HEK293 (cell line): ENCODE results near the gene SEMA4C.

ENCODE experiments used
- HOXA7 ChIP-seq: sonication (generic); formaldehyde crosslinking; IDR thresholded peaks from 2 replicates; pipeline ENCODE4 v1.8.1; 2022; ENCODE audit warnings: missing genetic modification reagents, borderline replicate concordance
- KLF16 ChIP-seq: fragments of 450-650 bp; formaldehyde crosslinking; IDR thresholded peaks from 2 replicates; pipeline ENCODE4 v1.5.1; 2017; ENCODE audit warnings: missing biosample characterization, missing genetic modification characterization
- KLF9 ChIP-seq: fragments of 450-650 bp; formaldehyde crosslinking; IDR thresholded peaks from 2 replicates; pipeline ENCODE4 v1.5.1; 2016; ENCODE audit warnings: missing biosample characterization, missing genetic modification characterization, low read depth
- SCRT2 ChIP-seq: fragments of 450-650 bp; formaldehyde crosslinking; IDR thresholded peaks from 2 replicates; pipeline ENCODE4 v1.5.1; 2016; ENCODE audit warnings: missing biosample characterization, missing genetic modification characterization
- ZBTB49 ChIP-seq: fragments of 450-650 bp; formaldehyde crosslinking; IDR thresholded peaks from 2 replicates; pipeline ENCODE4 v1.5.1; 2016; ENCODE audit warnings: missing biosample characterization, missing genetic modification characterization, low read depth
- ZNF423 ChIP-seq: fragments of 450-650 bp; formaldehyde crosslinking; IDR thresholded peaks from 2 replicates; pipeline ENCODE4 v1.5.1; 2016; ENCODE audit warnings: missing biosample characterization, missing genetic modification characterization
- ZNF529 ChIP-seq: fragments of 450-650 bp; formaldehyde crosslinking; IDR thresholded peaks from 2 replicates; pipeline ENCODE4 v1.5.1; 2017; ENCODE audit warnings: missing genetic modification characterization, missing biosample characterization; ENCODE audit not compliant: insufficient replicate concordance
- ZNF629 ChIP-seq: fragments of 450-650 bp; formaldehyde crosslinking; IDR thresholded peaks from 2 replicates; pipeline ENCODE4 v1.5.1; 2017; ENCODE audit warnings: missing biosample characterization, missing genetic modification characterization
- ZNF76 ChIP-seq: fragments of 450-650 bp; formaldehyde crosslinking; IDR thresholded peaks from 2 replicates; pipeline ENCODE4; 2016; ENCODE audit warnings: low read depth, missing biosample characterization, missing genetic modification characterization, borderline replicate concordance
- TF ChIP-seq, protein P1 (sequence below): fragments of 450-650 bp; formaldehyde crosslinking; IDR thresholded peaks from 2 replicates; pipeline ENCODE4 v1.5.1; 2016; ENCODE audit warnings: missing biosample characterization, missing genetic modification characterization
- TF ChIP-seq, protein P2 (sequence below): fragments of 450-650 bp; formaldehyde crosslinking; IDR thresholded peaks from 2 replicates; pipeline ENCODE4 v1.5.1; 2016; ENCODE audit warnings: missing biosample characterization, missing genetic modification characterization, borderline replicate concordance

DNA sequence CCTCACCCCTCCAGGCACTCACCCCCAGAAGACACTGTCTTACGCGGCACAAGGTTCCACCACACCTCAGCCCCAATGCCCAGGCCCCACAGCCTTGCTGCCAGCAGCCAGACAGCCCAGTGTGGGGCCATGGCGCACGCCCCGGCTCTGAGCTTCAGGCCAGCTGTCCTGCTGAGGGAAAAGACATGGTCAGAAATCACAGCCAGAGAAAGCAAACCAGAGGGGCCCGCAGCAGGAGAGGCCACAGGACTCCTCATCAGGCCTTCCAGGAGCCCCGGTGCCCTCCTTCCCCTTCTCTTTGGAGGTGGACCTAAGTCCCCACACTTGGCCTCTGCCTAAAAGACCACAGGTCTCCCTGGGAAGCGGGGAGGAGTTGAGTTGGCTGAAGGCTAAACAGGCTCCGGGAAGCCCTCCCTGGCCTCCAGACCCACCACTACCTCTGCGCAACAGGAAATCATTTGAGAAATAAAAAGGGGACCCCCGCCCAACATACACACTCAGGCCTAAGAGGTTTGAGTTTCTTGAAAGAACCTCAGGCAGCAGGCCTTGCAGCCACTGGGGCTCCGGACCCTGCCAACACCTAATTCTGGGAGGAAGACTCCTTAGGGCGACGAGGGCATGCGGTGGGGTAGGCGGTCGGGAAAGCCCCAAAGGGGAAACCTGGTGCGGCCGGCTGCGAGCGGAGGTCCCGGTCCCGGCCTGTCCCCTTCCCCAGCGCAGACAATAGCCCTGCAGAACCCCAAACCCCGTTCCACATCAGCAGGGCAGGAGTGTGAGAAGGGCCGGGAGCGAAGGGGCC lies 1.9 kb downstream of the SEMA4C start:
- no peak for TF ChIP-seq HOXA7 (CRISPR knock-in tag)
- no peak for TF ChIP-seq ZNF423 (tag by site-specific recombination)
- TF ChIP-seq ZBTB49 (tag by site-specific recombination), result no peak
- TF ChIP-seq, protein P1, sequence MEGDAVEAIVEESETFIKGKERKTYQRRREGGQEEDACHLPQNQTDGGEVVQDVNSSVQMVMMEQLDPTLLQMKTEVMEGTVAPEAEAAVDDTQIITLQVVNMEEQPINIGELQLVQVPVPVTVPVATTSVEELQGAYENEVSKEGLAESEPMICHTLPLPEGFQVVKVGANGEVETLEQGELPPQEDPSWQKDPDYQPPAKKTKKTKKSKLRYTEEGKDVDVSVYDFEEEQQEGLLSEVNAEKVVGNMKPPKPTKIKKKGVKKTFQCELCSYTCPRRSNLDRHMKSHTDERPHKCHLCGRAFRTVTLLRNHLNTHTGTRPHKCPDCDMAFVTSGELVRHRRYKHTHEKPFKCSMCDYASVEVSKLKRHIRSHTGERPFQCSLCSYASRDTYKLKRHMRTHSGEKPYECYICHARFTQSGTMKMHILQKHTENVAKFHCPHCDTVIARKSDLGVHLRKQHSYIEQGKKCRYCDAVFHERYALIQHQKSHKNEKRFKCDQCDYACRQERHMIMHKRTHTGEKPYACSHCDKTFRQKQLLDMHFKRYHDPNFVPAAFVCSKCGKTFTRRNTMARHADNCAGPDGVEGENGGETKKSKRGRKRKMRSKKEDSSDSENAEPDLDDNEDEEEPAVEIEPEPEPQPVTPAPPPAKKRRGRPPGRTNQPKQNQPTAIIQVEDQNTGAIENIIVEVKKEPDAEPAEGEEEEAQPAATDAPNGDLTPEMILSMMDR, result no peak
- TF ChIP-seq ZNF76 (tag by site-specific recombination), result no peak
- TF ChIP-seq KLF16 (tag by site-specific recombination), result no peak
- no peak for TF ChIP-seq KLF9 (tag by site-specific recombination)
- TF ChIP-seq ZNF529 (tag by site-specific recombination), result no peak
- no peak for TF ChIP-seq SCRT2 (tag by site-specific recombination)
- TF ChIP-seq, protein P2, sequence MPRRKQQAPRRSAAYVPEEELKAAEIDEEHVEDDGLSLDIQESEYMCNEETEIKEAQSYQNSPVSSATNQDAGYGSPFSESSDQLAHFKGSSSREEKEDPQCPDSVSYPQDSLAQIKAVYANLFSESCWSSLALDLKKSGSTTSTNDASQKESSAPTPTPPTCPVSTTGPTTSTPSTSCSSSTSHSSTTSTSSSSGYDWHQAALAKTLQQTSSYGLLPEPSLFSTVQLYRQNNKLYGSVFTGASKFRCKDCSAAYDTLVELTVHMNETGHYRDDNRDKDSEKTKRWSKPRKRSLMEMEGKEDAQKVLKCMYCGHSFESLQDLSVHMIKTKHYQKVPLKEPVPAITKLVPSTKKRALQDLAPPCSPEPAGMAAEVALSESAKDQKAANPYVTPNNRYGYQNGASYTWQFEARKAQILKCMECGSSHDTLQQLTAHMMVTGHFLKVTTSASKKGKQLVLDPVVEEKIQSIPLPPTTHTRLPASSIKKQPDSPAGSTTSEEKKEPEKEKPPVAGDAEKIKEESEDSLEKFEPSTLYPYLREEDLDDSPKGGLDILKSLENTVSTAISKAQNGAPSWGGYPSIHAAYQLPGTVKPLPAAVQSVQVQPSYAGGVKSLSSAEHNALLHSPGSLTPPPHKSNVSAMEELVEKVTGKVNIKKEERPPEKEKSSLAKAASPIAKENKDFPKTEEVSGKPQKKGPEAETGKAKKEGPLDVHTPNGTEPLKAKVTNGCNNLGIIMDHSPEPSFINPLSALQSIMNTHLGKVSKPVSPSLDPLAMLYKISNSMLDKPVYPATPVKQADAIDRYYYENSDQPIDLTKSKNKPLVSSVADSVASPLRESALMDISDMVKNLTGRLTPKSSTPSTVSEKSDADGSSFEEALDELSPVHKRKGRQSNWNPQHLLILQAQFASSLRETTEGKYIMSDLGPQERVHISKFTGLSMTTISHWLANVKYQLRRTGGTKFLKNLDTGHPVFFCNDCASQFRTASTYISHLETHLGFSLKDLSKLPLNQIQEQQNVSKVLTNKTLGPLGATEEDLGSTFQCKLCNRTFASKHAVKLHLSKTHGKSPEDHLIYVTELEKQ (tag by site-specific recombination), result no peak
- TF ChIP-seq ZNF629 (tag by site-specific recombination), result no peak
